HG02678 (cell line): ENCODE measurements around the gene DLG2.

Experiments
- ATAC-seq: cut with Tn5 transposase; IDR thresholded peaks from one replicate; pipeline ENCODE4 v1.9.1; 2021; ENCODE audit warnings: mild to moderate bottlenecking, moderate library complexity; ENCODE audit not compliant: unreplicated experiment

Gene DLG2

DNA sequence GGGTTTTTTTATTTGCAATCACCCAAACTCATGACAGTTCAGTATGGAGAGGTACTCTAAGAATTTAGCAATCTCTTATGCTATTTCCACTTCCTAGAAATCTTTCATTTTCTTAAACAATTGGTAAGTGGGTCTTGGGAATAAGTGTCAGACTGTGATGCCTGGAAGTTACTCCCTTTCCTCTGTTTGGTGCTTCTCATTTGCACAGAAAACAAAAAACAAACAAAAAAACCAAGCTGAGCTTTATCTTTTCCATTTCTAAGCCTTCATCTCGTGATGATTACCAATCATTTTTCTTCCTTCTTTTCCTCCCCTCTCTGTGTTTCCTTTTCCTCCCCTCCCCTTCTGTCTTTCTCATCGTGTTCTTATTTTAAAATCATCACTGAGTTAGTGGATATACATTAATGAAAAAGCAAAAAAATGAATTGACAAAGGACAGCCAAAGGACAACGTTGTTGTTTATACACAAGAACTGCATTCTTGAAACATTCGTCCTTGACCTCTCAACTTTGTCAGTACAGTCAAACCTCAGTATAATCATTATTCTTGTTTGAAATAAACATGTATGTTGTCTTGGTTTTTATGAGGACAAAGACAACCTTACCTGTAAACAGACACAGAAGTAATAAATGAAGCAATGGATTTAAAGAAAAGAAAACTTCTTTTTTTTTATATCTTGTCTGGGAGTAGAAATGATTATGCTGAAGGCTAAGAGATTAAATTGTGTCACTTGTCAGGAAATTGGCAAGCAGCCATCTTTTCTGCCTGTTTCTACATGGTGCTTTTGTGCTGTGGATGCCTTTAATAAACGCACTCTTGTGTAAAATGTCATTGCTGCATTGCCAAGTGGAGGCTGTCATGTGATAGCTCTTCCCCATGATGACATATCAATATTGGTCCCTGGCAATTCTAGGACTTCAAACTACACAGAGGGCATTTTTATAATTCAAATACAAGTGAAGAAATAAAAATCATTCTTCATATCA, 1537.8 kb downstream of the DLG2 start:
- ATAC-seq = no peak

DNA sequence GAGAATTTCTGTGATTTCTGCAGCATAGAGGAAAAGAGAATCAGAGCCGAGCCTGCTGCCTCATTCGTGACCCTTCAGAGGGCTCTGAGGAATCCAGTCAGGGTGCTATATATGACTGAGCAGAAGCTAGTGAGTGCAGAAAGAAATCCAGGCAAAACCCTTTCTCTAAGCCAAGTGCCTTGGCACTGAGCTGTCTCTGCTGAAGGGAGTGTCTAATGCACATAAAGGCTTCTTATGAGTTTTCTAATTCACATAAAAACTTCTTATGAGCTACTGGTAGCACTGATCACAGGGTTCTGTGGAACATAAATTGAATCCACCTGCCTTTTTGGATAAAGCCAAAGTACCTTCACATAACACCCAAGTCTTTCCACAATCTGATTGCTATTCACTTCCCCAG, 1555.3 kb downstream of the DLG2 start:
- no peak for ATAC-seq

GRCh38 chr11:84069048-84069447, 1558.1 kb downstream of the DLG2 start:
- no peak for ATAC-seq

GRCh38 chr11:84061726-84062125, 1565.4 kb downstream of the DLG2 start:
- no peak for ATAC-seq

- ATAC-seq = no peak
Observed at GRCh38 chr11:84056653-84057376, 1570.3 kb downstream of the DLG2 start.

DNA sequence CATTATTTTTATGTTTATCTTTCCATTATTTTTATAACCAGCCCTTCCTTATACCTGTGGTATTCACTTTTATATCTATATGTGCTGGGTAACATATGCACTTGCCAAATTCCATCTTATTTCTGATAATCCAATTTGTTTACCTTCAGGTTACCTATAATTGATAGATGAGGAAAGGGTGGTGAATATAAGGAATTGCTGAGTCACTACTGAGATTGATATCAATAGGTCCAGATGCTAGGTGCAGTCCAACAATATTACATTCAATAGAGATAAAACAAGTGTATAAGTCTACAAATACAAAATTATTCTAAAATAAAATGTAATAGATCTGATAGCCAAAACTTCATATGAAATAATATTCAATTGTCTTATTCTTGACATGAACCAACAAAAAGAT, 1582.0 kb downstream of the DLG2 start:
- ATAC-seq = no peak

DNA sequence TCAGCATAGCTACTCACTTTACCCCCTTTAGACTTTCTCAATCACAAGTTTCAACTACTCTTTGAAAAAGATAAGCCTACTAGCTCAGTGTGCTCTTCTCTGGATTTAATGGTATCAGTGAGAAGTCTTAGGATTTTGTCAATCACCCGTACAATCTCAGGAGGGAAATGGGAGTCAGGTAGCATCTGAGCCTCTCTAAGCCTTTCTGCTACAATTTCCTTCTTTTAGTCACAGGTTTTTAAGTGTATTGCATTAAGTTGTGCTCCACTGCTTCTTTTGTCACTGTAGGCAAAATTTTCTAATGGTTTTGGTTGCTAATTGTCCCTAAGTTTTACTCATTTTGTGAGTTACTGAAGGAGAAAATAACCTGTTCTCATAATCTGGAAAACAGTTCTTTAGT, 1582.4 kb downstream of the DLG2 start:
- no peak for ATAC-seq

DNA sequence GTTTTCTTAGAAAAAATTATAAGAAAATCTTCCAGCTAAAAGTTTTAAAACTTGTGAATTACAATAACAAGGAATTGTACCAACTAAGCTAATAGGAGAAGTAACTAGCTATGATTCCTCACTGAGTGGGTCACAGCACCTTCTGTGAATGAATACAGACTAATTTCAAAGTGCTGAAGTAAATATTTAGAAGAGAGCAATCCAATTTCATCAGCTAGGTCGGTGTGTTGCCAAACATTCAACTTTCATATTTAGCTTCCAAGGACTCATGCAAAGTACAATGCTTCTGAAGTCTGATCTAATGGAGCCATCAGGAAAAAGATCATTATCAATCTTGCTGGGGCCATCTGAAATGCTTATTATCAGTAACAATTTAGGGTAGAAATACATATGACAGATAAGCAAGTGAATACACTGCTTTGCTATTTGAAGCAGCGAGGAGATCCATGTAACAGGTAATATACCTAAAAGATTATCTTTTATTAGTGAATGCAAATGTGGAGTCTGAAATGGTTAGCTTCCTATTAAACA, 1590.4 kb downstream of the DLG2 start:
- no peak for ATAC-seq

- ATAC-seq = no peak
Observed at GRCh38 chr11:84035645-84036044, 1591.5 kb downstream of the DLG2 start.

GRCh38 chr11:84034484-84034883, 1592.7 kb downstream of the DLG2 start:
- no peak for ATAC-seq

GRCh38 chr11:84024266-84024665, 1602.9 kb downstream of the DLG2 start:
- ATAC-seq = no peak

DNA sequence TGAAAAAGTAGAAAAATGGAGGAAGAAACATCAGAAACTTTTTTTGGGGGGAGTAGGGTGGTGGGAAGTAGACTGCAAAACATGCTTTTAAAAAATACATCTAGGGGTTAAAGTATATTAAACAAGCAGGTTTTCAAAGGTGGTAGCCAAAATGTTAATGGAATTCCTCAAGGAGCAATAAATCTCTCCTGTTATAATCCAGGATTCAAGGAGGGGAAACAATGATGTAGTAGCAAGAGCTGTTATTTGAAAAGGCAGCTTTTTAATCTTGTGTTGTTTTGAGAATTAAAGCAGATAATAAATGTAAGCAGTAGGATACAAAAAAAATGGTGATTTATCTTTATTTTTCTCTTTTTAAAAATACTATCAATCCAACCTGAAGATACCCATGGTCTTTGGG, 1604.4 kb downstream of the DLG2 start:
- no peak for ATAC-seq

DNA sequence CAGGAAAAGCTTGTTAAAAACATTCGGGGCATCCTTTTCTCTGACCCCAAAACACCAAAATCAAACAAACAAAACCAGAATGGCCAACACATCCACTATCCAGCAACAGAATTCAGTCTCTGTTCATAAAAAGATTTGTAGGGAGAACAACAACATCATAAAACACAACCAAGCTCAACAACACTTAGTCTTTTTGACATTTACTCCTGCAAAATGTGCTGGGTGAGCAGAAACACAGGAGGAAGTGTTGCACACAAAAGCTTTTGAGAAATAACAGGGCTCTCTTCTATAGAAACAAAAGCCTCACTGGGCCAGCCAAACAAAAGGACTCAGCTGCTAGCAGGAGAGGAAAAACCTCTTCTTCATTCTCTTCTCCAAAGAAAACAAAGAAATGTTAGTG, 1604.9 kb downstream of the DLG2 start:
- ATAC-seq = no peak

- no peak for ATAC-seq
Observed at GRCh38 chr11:84021291-84021690, 1605.9 kb downstream of the DLG2 start.

GRCh38 chr11:84019571-84020194, 1607.5 kb downstream of the DLG2 start:
- ATAC-seq = no peak

DNA sequence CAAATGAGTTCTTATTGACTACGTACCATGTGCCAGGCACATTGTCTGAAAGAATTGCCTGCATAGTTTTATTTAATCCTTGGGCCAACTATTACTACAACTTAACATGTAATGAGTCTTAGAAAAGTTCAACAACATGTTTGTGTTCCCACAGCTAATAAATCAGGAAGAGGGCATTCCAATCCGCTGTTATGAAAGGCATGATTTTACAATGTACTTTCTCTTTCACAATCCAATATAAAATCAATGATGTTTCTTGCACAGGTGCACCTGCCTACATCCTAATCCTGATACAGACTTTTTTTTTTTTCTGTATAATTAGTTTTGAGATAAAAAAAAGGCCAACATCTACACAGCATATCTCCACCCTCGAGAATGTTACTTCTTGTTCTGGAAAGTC, 1612.6 kb downstream of the DLG2 start:
- ATAC-seq = no peak

DNA sequence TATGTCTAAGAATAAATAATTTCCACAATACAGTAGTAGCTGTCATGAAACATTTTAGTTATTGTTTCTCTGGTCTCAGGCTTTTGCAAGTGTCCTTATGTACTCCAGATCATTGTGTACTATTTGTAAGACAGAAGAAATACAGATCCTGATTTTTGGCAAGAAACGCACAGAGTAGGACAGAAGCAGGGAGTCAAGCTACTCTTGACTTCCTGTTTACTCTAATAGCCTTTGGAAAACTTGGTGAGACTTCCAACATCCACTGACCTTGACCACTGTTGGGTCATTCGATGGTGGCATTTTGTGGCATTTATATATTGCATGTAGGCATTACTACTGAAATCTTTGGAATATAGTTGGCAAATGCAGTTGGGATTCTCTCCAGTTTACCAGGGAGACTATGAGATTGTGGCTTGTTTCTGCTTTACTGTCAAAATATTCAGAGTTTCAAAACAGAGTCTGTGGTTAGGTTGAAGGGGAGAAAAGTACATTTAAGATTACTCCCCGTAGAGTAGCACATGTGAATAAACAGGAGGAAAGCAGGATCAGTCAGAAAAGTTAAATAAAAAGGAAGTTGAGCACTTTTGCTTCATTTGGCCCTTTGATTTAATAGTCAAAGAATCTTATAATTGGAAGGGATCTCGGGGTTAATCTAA, 1614.8 kb downstream of the DLG2 start:
- no peak for ATAC-seq

GRCh38 chr11:84003181-84003580, 1624.0 kb downstream of the DLG2 start:
- no peak for ATAC-seq

DNA sequence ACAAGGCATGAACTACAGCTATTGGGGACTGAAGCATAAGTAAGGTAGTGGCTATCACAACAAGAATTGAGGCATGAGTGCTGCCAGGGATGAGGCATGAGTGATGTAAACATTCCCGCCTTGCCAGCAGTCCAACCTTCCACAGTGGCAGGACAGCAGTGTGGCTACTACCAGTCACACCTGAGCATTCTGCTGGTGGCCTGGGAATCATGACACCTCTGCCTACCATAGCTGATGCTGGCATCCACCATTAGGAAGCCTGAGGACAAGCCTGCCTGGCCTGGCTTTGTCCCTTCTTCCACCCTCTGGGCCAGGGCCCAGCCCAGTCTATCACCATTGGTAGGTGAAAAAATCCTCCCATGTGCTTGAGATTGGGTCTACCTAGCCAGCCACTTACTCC, 1628.2 kb downstream of the DLG2 start:
- no peak for ATAC-seq

DNA sequence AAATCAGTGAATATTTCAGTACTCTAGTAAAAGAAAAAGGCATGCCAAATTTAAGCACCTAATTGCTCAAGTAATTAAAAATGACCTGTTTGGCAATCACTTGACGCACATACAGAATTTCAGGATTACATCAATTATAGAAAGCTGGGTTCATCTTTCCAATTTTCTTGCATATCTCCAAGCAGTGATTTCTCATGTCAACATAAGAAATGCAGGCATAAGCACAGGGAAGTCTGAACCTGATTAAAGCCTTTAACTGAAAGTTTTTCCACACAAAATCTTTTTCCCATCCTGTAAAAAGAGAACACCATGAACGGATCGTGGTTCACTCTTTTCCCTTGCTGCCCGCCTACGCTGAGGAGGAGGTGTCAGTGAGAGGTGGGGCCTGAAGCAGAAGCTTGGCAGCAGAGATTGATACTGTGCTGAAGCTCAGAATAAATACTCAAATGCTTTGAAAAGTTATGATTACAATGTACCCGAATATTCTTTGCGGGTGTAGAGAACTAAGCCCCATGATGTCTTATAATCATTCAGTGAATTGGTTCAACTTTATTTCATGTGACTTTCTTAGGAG, 1636.9 kb downstream of the DLG2 start:
- no peak for ATAC-seq

GRCh38 chr11:83982825-83983224, 1644.3 kb downstream of the DLG2 start:
- no peak for ATAC-seq
